Measurements from ENCODE around the gene NFATC1.

Gene NFATC1

DNA sequence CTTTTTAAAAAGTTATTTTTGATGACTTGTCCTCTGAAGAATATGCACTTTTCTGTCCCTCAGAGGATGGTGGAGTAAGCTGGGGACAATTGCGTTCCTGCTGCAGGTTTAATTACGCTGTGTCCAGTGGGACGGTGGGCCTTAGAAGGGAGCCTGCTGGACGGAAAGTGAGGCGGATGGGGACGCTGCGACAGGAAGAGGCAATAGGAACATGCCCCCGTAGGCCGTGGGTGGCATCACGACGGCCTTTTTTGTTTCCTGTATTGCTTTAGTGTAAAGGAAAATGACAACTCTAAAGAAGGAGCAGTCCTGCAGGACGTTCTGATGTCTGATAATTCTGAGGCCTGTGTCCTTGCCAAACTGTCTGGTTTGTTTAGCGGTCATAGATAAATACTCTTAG is 121.6 kb downstream of the NFATC1 start:
- peaks cover 52% of the 10 kb centered on the region for H3K4me1 ChIP-seq (ENCODE audit: control insufficient read depth, insufficient read depth, low read length, poor library complexity, severe bottlenecking)
- peaks cover 8% of the 10 kb centered on the region for H3K36me3 ChIP-seq (ENCODE audit: control insufficient read depth, insufficient read depth, low read length)
- H3K27me3 ChIP-seq (replicated peaks; ENCODE audit: control insufficient read depth, insufficient read depth, low read length, poor library complexity, severe bottlenecking) = no peaks in the 10 kb centered on the region
- no peaks in the 10 kb centered on the region for H3K9me3 ChIP-seq (ENCODE audit: control insufficient read depth, low read length)
- H3K27ac ChIP-seq (ENCODE audit: insufficient read depth, low read length, poor library complexity, severe bottlenecking) = peak overlapping the region; percentile 71
- no peak for DNase-seq
- H3K4me3 ChIP-seq (ENCODE audit: insufficient read depth, low read depth, low read length, poor library complexity, severe bottlenecking) = peak overlapping the region; percentile 5

DNA sequence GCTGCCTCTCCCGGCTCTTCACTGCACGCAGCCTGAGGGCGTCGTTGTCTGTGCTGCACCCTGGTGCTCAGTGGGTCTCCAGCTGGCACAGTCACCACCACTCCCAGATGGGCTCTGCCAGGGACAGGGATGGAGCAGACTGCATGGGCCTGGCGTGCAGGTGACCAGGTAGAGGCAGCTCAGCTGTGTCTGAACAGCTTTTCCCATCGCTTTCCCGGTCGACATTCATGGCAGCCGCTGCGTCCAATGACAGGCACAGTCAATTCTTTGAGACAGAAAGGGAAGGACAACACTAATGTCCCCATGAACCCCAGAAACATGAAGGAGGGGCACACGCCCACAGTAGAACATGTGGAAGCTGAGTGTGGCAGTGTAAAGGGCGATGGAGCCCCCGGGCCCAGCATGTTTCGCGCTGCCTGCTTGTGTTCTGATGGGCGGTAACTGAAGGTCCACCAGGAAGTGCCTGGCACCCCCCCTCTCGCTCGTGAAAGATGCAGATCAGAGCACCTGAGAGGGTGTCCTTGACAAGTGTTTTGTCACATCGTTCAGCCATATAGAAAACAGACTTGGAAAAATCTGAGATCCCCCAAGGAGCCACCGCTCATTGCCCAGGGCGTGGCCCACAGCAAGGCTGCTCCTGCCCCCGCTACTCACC is 122.4 kb downstream of the NFATC1 start:
- Histone ChIP-seq H3K4me1 (ENCODE audit: control insufficient read depth, insufficient read depth, low read length, poor library complexity, severe bottlenecking) (peaks cover 60% of the 10 kb centered on the region), H3K36me3 (ENCODE audit: control insufficient read depth, insufficient read depth, low read length) (no peaks in the 10 kb centered on the region), H3K9me3 (ENCODE audit: control insufficient read depth, low read length) (no peaks in the 10 kb centered on the region), H3K27me3 (replicated peaks; ENCODE audit: control insufficient read depth, insufficient read depth, low read length, poor library complexity, severe bottlenecking) (no peaks in the 10 kb centered on the region), H3K4me3 (ENCODE audit: insufficient read depth, low read depth, low read length, poor library complexity, severe bottlenecking) (no peak overlapping the region), H3K27ac (ENCODE audit: insufficient read depth, low read length, poor library complexity, severe bottlenecking) (peak overlapping the region; percentile 71)
- DNase-seq = no peak

DNA sequence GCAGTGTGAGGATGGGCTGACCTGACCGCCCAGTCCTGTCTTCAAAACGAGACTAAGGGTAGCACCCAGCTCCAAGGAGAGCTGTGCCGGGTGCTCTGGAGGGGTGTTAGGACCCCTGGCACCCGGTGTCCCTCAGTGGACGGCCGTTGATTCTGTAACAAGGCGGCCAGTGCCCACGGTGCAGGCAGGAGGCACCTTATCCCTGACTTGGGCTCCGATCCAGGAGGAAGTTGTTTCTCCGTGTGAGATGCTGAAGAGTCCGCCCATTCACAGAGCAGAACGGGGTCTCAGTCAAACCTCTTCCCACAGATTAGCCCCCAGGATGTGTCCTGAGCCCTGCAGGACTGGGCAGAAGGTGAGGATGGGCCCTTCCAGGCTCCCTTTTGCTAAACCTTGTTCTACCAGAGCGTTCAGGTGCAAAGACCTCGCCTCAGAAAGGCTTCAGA is 123.0 kb downstream of the NFATC1 start:
- DNase-seq = no peak
- H3K4me3 ChIP-seq (ENCODE audit: insufficient read depth, low read depth, low read length, poor library complexity, severe bottlenecking) = no peak overlapping the region
- H3K4me1 ChIP-seq (ENCODE audit: control insufficient read depth, insufficient read depth, low read length, poor library complexity, severe bottlenecking) = peaks cover 60% of the 10 kb centered on the region
- H3K27ac ChIP-seq (ENCODE audit: insufficient read depth, low read length, poor library complexity, severe bottlenecking) = peak overlapping the region; percentile 7
- H3K27me3 ChIP-seq (replicated peaks; ENCODE audit: control insufficient read depth, insufficient read depth, low read length, poor library complexity, severe bottlenecking) = no peaks in the 10 kb centered on the region
- no peaks in the 10 kb centered on the region for H3K36me3 ChIP-seq (ENCODE audit: control insufficient read depth, insufficient read depth, low read length)
- no peaks in the 10 kb centered on the region for H3K9me3 ChIP-seq (ENCODE audit: control insufficient read depth, low read length)

DNA sequence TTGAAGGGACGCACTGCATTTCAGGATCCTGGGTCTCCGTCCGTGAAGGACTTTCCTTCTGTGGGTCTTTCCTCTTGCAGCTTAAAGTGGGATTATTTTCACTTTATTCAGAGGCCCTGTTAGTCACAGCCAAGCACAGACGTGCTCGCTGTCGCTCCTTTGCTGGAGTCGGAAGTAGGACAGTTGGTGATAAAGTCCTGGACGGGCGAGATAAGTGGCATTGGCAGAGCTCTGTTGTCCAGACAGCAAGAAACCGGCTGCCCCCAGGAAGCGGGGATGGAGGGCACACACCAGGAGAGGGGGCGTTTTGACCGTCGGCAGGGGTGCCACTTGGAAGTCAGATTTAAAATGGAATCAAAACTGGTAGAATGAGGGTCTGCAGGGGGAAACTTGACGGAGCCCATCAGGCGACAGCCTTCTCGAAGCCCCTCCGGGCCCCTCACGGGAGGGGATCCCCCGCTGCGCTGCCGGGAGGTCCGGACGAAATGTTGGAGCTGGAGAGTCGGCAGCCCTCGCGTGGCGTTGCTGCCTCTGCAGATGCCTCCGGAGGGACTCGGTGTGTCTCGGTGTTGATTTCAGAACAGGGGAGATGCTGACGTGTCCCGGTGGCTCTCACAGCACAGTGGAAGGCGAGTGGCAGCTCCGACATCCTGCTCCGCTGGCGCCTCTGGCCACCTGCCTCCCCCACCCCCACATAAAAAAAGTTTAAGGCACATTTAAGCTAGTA is 124.2 kb downstream of the NFATC1 start:
- DNase-seq = peak in 2 of 3 donors; percentile 21 to 29
- H3K27ac ChIP-seq (ENCODE audit: insufficient read depth, low read length, poor library complexity, severe bottlenecking) = no peak overlapping the region
- peaks cover 71% of the 10 kb centered on the region for H3K4me1 ChIP-seq (ENCODE audit: control insufficient read depth, insufficient read depth, low read length, poor library complexity, severe bottlenecking)

DNA sequence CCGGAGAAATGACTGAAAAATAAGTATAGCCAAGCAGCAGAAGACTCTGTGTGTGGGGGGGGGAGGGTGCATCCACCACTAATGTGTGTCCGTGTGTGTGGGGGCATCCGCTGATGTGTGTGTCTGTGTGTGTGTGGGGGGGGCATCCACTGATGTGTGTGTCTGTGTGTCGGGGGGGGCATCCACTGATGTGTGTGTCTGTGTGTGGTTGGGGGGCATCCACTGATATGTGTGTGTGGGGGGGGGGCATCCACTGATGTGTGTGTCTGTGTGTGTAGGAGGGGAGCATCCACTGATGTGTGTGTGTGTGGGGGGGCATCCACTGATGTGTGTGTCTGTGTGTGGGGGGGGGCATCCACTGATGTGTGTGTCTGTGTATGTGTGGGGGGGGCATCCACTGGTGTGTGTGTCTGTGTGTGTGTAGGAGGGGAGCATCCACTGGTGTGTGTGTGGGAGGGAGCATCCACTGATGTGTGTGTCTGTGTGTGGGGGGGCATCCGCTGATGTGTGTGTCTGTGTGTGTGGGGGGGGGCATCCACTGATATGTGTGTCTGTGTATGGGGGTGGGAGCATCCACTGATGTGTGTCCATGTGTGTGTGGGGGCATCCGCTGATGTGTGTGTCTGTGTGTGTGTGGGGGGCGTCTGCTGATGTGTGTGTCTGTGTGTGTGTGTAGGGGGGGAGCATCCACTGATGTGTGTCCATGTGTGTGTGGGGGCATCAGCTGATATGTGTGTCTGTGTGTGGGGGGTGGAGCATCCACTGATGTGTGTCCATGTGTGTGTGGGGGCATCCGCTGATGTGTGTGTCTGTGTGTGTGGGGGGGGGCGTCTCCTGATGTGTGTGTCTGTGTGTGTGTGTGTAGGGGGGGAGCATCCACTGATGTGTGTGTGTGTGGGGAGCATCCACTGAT is 125.0 kb downstream of the NFATC1 start:
- Histone ChIP-seq H3K27me3 (replicated peaks; ENCODE audit: control insufficient read depth, insufficient read depth, low read length, poor library complexity, severe bottlenecking) (no peaks in the 10 kb centered on the region), H3K27ac (ENCODE audit: insufficient read depth, low read length, poor library complexity, severe bottlenecking) (no peak overlapping the region), H3K9me3 (ENCODE audit: control insufficient read depth, low read length) (no peaks in the 10 kb centered on the region), H3K4me3 (ENCODE audit: insufficient read depth, low read depth, low read length, poor library complexity, severe bottlenecking) (no peak overlapping the region), H3K36me3 (ENCODE audit: control insufficient read depth, insufficient read depth, low read length) (no peaks in the 10 kb centered on the region), H3K4me1 (ENCODE audit: control insufficient read depth, insufficient read depth, low read length, poor library complexity, severe bottlenecking) (peaks cover 72% of the 10 kb centered on the region)
- DNase-seq = no peak

More for the DNA sequence above, 124.2 kb downstream of the NFATC1 start:
- Histone ChIP-seq H3K36me3 (ENCODE audit: control insufficient read depth, insufficient read depth, low read length) (no peaks in the 10 kb centered on the region), H3K27me3 (replicated peaks; ENCODE audit: control insufficient read depth, insufficient read depth, low read length, poor library complexity, severe bottlenecking) (no peaks in the 10 kb centered on the region), H3K9me3 (ENCODE audit: control insufficient read depth, low read length) (no peaks in the 10 kb centered on the region), H3K4me3 (ENCODE audit: insufficient read depth, low read depth, low read length, poor library complexity, severe bottlenecking) (no peak overlapping the region)

DNA sequence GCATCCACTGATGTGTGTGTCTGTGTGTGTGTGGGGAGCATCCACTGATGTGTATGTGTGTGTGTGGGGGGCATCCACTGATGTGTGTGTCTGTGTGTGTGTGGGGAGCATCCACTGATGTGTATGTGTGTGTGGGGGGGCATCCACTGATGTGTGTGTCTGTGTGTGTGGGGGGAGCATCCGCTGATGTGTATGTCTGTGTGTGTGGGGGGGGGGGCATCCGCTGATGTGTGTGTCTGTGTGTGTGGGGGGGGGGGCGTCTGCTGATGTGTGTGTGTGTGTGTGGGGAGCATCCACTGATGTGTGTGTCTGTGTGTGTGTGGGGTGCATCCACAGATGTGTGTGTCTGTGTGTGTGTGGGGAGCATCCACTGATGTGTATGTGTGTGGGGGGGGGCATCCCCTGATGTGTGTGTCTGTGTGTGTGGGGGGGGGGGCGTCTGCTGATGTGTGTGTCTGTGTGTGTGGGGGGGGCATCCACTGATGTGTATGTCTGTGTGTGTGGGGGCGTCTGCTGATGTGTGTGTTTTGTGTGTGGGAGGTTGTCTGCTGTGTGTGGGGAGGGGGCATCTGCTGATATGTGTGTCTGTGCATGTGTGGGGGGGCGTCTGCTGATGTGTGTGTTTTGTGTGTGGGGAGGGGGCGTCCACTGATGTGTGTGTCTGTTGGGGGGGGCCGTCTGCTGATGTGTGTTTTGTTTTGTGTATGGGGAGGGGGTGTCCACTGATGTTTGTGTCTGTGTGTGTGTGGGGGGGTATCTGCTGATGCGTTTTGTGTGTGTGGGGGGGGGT is 125.9 kb downstream of the NFATC1 start:
- no peak for DNase-seq
- Histone ChIP-seq H3K4me3 (ENCODE audit: insufficient read depth, low read depth, low read length, poor library complexity, severe bottlenecking) (peak overlapping the region; percentile 30), H3K27ac (ENCODE audit: insufficient read depth, low read length, poor library complexity, severe bottlenecking) (peak overlapping the region; percentile 85), H3K4me1 (ENCODE audit: control insufficient read depth, insufficient read depth, low read length, poor library complexity, severe bottlenecking) (peaks cover 65% of the 10 kb centered on the region), H3K27me3 (replicated peaks; ENCODE audit: control insufficient read depth, insufficient read depth, low read length, poor library complexity, severe bottlenecking) (no peaks in the 10 kb centered on the region), H3K9me3 (ENCODE audit: control insufficient read depth, low read length) (no peaks in the 10 kb centered on the region), H3K36me3 (ENCODE audit: control insufficient read depth, insufficient read depth, low read length) (no peaks in the 10 kb centered on the region)

DNA sequence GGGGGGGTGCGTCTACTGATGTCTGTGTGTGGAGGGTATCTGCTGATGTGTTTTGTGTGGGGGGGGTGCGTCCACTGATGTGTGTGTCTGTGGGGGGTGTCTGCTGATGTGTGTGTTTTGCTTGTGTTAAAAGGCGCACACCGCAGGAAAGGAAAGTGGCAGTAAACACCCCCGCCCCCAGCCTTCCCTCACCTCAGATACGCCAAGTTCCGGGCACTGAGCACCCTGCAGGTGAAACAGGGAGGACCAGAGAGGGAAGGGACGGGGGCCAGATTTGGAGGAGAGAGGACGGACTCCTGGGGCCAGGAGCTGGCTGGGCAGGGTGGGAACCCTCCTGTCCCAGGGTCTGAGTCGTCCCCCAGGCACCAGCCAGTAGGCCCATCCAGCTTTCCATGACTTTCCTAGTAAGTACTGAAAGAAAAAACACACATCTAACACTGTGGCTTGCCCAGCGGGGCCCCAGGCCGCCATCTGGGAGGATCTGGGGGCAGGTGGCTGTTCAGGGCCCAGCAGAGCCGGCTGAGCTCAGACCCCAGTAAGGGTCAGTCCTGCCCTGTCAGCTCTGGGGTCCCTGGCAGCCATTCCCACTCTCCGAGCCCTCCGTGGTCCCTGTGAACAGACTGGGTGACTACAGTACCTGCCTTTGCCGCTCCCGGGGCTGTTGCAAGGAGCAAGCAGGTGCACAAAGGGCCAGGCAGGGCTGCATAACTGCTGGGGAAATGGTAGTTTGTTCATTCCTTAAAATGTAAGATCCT is 126.9 kb downstream of the NFATC1 start:
- Histone ChIP-seq H3K36me3 (ENCODE audit: control insufficient read depth, insufficient read depth, low read length) (peaks cover 8% of the 10 kb centered on the region), H3K4me3 (ENCODE audit: insufficient read depth, low read depth, low read length, poor library complexity, severe bottlenecking) (peak overlapping the region; percentile 30), H3K27ac (ENCODE audit: insufficient read depth, low read length, poor library complexity, severe bottlenecking) (peak overlapping the region; percentile 85), H3K27me3 (replicated peaks; ENCODE audit: control insufficient read depth, insufficient read depth, low read length, poor library complexity, severe bottlenecking) (no peaks in the 10 kb centered on the region), H3K9me3 (ENCODE audit: control insufficient read depth, low read length) (no peaks in the 10 kb centered on the region), H3K4me1 (ENCODE audit: control insufficient read depth, insufficient read depth, low read length, poor library complexity, severe bottlenecking) (peaks cover 56% of the 10 kb centered on the region)
- peak; percentile 34 to 41 (median 39) for DNase-seq

DNA sequence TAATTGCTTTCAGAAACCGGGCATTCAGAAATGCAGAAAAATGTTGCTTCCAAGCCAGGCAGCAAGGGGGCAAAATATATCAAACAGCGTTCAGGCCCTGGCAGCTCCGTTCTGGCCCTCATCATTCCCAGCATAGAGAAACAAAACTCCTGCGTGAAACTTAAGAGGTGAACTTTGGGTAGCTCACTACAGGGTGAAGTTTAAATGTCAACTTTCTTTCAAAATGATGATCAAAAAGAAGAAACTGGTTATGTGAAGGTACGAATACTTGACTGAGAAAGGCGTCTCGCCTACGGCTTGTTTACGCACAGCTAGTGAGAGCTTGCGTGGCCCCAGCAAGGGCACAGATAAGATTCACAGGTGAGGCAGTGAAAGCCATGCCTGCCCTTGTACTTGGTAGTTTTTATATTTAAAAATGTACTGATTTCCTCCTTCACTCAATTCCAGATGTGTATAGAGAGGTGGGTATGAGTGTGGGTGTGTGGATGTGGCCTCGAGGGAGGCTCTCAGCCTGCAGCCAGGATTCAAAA is 127.5 kb downstream of the NFATC1 start:
- Histone ChIP-seq H3K27ac (ENCODE audit: insufficient read depth, low read length, poor library complexity, severe bottlenecking) (peak overlapping the region; percentile 85), H3K9me3 (ENCODE audit: control insufficient read depth, low read length) (no peaks in the 10 kb centered on the region), H3K36me3 (ENCODE audit: control insufficient read depth, insufficient read depth, low read length) (peaks cover 14% of the 10 kb centered on the region), H3K4me3 (ENCODE audit: insufficient read depth, low read depth, low read length, poor library complexity, severe bottlenecking) (peak overlapping the region; percentile 30), H3K4me1 (ENCODE audit: control insufficient read depth, insufficient read depth, low read length, poor library complexity, severe bottlenecking) (peaks cover 49% of the 10 kb centered on the region), H3K27me3 (replicated peaks; ENCODE audit: control insufficient read depth, insufficient read depth, low read length, poor library complexity, severe bottlenecking) (no peaks in the 10 kb centered on the region)
- peak in 2 of 3 donors; percentile 28 to 47 for DNase-seq
